Astrocyte (in vitro differentiated cells and primary cell): ENCODE measurements around the gene BHLHA15.

Experiments used
- CTCF ChIP-seq: IDR thresholded peaks from 2 replicates; pipeline ENCODE4 v1.5.1; 2011; ENCODE audit warnings: low read depth, mild to moderate bottlenecking, inconsistent platforms, low read length, moderate library complexity; ENCODE audit not compliant: insufficient read depth
- EZH2 ChIP-seq: IDR thresholded peaks from 2 replicates; pipeline ENCODE4 v1.6.1; 2012; ENCODE audit warnings: mild to moderate bottlenecking, low read length, inconsistent platforms; ENCODE audit not compliant: insufficient read depth

- no peak for TF ChIP-seq CTCF
- no peak for TF ChIP-seq EZH2
Measured at GRCh38 chr7:98162758-98163157, 48.5 kb upstream of the BHLHA15 start.
